Peyer's patch (tissue), 4 donors: ENCODE data around the gene EPB41L1.

ENCODE experiments used
- CTCF ChIP-seq, 6 experiments: fragments of 450-650 bp in 4 of 6; fragments of 200-600 bp in 2 of 6; sonication (generic) in 1 of 6; IDR thresholded peaks; one replicate each; pipeline ENCODE4 v1.5.1; 2017 to 2019; ENCODE audit warnings: antibody characterized with exemption in 6 of 6, mild to moderate bottlenecking in 3 of 6, moderate library complexity in 1 of 6
- POLR2A ChIP-seq, 2 donors: fragments of 450-650 bp; IDR thresholded peaks; one replicate each; pipeline ENCODE4 v1.5.1; 2017; ENCODE audit warnings: antibody characterized with exemption in 2 of 2, mild to moderate bottlenecking in 2 of 2, moderate library complexity in 2 of 2

GRCh38 chr20:36117638-36118037, 36.9 kb upstream of the EPB41L1 start:
- TF ChIP-seq CTCF (IDR thresholded peaks at IDR 0.05) (no peak), POLR2A (IDR thresholded peaks at IDR 0.05) (no peak)
